GM18907 (cell line): Measurements from ENCODE around the gene CEP57.
A peak's percentile ranks its signal among the peaks of the same experiment; 100 is the strongest.

ENCODE experiments used
- ATAC-seq: cut with Tn5 transposase; IDR thresholded peaks from one replicate; pipeline ENCODE4 v1.9.1; 2021; ENCODE audit warnings: mild to moderate bottlenecking, moderate library complexity; ENCODE audit not compliant: unreplicated experiment

Gene CEP57

GRCh38 chr11:95790123-95790932 is at the start of gene CEP57:
TSS of gene CEP57 (plus strand) at chr11:95790498. CDS start at chr11:95790699, 201 bp downstream.
- peak; percentile 80 for ATAC-seq

- no peak for ATAC-seq
Observed at GRCh38 chr11:95750101-95750500, 40.2 kb upstream of the CEP57 start.

- no peak for ATAC-seq
Observed at GRCh38 chr11:95751515-95751914, 38.8 kb upstream of the CEP57 start.

GRCh38 chr11:95760941-95761340 is 29.4 kb upstream of the CEP57 start:
- ATAC-seq, result no peak

GRCh38 chr11:95762534-95762933 is 27.8 kb upstream of the CEP57 start:
- ATAC-seq, result no peak

- ATAC-seq, result peak; percentile 44
Observed at GRCh38 chr11:95764267-95764898, 25.9 kb upstream of the CEP57 start.

- no peak for ATAC-seq
Observed at GRCh38 chr11:95766701-95767100, 23.6 kb upstream of the CEP57 start.

GRCh38 chr11:95767498-95767897 is 22.8 kb upstream of the CEP57 start:
- ATAC-seq, result no peak

- ATAC-seq, result no peak
Observed at GRCh38 chr11:95768521-95768920, 21.8 kb upstream of the CEP57 start.

GRCh38 chr11:95776859-95777258 is 13.4 kb upstream of the CEP57 start:
- ATAC-seq, result no peak

GRCh38 chr11:95778699-95779098 is 11.6 kb upstream of the CEP57 start:
- peak; percentile 48 for ATAC-seq

- ATAC-seq, result no peak
Observed at GRCh38 chr11:95780544-95780943, 9.8 kb upstream of the CEP57 start.

GRCh38 chr11:95788921-95789505 is 1.3 kb upstream of the CEP57 start:
- ATAC-seq, result peak; percentile 9

GRCh38 chr11:95789506-95790122 is 684 bp upstream of the CEP57 start, which contains the start of gene FAM76B:
TSS of gene FAM76B (minus strand) at chr11:95789782. CDS start at chr11:95789478, 304 bp downstream.
- peak; percentile 82 for ATAC-seq

- ATAC-seq, result no peak
Observed at GRCh38 chr11:95790933-95791708, 823 bp downstream of the CEP57 start.

GRCh38 chr11:95791709-95792033 is 1.4 kb downstream of the CEP57 start:
- no peak for ATAC-seq

- ATAC-seq, result no peak
Observed at GRCh38 chr11:95792200-95792599, 1.9 kb downstream of the CEP57 start.

GRCh38 chr11:95792700-95793099 is 2.4 kb downstream of the CEP57 start:
- no peak for ATAC-seq

GRCh38 chr11:95793116-95793515 is 2.8 kb downstream of the CEP57 start:
- ATAC-seq, result no peak

- no peak for ATAC-seq
Observed at GRCh38 chr11:95794086-95794485, 3.8 kb downstream of the CEP57 start.
